Adrenal gland (tissue), 5 donors: Measurements from ENCODE around the gene MID1.

Experiments
- CTCF ChIP-seq, 6 experiments: fragments of 450-650 bp in 4 of 6; fragments of 200-600 bp in 2 of 6; sonication (generic) in 1 of 6; IDR thresholded peaks; 1 replicate in 5 of 6; 2 replicates in 1 of 6; pipeline versions ENCODE4 v1.5.1 to v1.8.0; 2016 to 2021; ENCODE audit warnings: antibody characterized with exemption in 6 of 6, mild to moderate bottlenecking in 2 of 6, moderate library complexity in 1 of 6
- POLR2A ChIP-seq, 2 donors: fragments of 450-650 bp; IDR thresholded peaks; one replicate each; pipeline ENCODE4 v1.6.1; 2017; ENCODE audit warnings: antibody characterized with exemption in 2 of 2, mild to moderate bottlenecking in 2 of 2, moderate library complexity in 1 of 2
- donor health status: DM: no; HTN: no; CAD: no.

- TF ChIP-seq CTCF (IDR thresholded peaks at IDR 0.05) (no peak), POLR2A (IDR thresholded peaks at IDR 0.05) (no peak)
Observed at GRCh38 chrX:10633722-10634121, 13.3 kb upstream of the MID1 start.
